Lower leg skin (tissue), 4 donors: Measurements from ENCODE around the gene MINDY4. TPM values are rescaled to one million over a fixed set of nuclear protein-coding genes. Genes with fewer than 3 reads are reported as not detected.

Source experiments
- DNase-seq, 2 donors: peaks; one replicate each; pipeline ENCODE4 v3.0.0-alpha.2; 2019; ENCODE audit warnings: low spot score in 2 of 2
- H3K4me3 ChIP-seq: fragments of 200-600 bp; sonication (generic); 2 replicates; pipeline ENCODE4 v1.5.1; 2017; ENCODE audit warnings: mild to moderate bottlenecking, low read depth; ENCODE audit not compliant: poor library complexity, severe bottlenecking
- CTCF ChIP-seq, 3 donors: fragments of 450-650 bp; IDR thresholded peaks; one replicate each; pipeline ENCODE4 v1.5.1; 2016; ENCODE audit warnings: antibody characterized with exemption in 3 of 3, mild to moderate bottlenecking in 3 of 3, moderate library complexity in 2 of 3
- POLR2A ChIP-seq, 2 donors: fragments of 450-650 bp; IDR thresholded peaks; one replicate each; pipeline ENCODE4 v1.6.1; 2016 to 2017; ENCODE audit warnings: antibody characterized with exemption in 2 of 2, mild to moderate bottlenecking in 1 of 2, moderate library complexity in 1 of 2
- WGBS, 2 donors: methylation state at CpG; one replicate each; pipeline ENCODE4 v1.1.5; 2018; 5-methylcytosine and 5-hydroxymethylcytosine counted together
- intact Hi-C: fragments of 100-400 bp; cut with DNase I; formaldehyde crosslinking; loops from one replicate; pipeline ENCODE4 v1.15.0; 2023; ENCODE audit warnings: low total_unique reads
- total RNA-seq, 4 donors: library from RNA; depleted of rRNA; stranded (reverse); fragments of >200 nt; gene quantifications; one replicate each; pipeline ENCODE4 v1.1.0, GENCODE V29; 2016

MINDY4 gene
- total RNA-seq, 4 donors from 2014 or later, result 4.0 to 4.7 (median 4.4) TPM

GRCh38 chr7:30751696-30752273 lies 19.4 kb upstream of the MINDY4 start, which contains the start of gene INMT:
Gene INMT, plus strand, starts transcription at chr7:30752135. Its CDS starts 16 bp downstream, at chr7:30752151.
- whole genome bisulfite sequencing, 2 donors, result 64 to 69% methylated on average over 6 of the region's 6 CpGs
- intact Hi-C loops, result no loop called here
- no peak for DNase-seq
- TF ChIP-seq POLR2A (IDR thresholded peaks at IDR 0.05) (no peak), CTCF (IDR thresholded peaks at IDR 0.05) (no peak)
- no peak within 1 kb of the TSS for H3K4me3 ChIP-seq

GRCh38 chr7:30752484-30752883 lies 18.7 kb upstream of the MINDY4 start:
- H3K4me3 ChIP-seq, result no peak overlapping the region
- TF ChIP-seq POLR2A (IDR thresholded peaks at IDR 0.05) (no peak), CTCF (IDR thresholded peaks at IDR 0.05) (no peak)
- intact Hi-C loops, result no loop called here
- WGBS, 2 donors, result 55 to 73% methylated on average over 2 to 6 of the region's 6 CpGs
- no peak for DNase-seq

- H3K4me3 ChIP-seq, result no peak overlapping the region
- DNase-seq, result no peak
- intact Hi-C loops, result no loop called here
- 15% methylated on average over 5 of the region's 5 CpGs for WGBS, 2 donors
- TF ChIP-seq CTCF (IDR thresholded peaks at IDR 0.05) (no peak), POLR2A (IDR thresholded peaks at IDR 0.05) (no peak)
These were observed 18.2 kb upstream of the MINDY4 start for GRCh38 chr7:30752979-30753378.

GRCh38 chr7:30754315-30754877 lies 16.8 kb upstream of the MINDY4 start:
- no peak for TF ChIP-seq CTCF (IDR thresholded peaks at IDR 0.05)
- TF ChIP-seq POLR2A (IDR thresholded peaks at IDR 0.05), result no peak
- intact Hi-C loops, result no loop called here
- no peak overlapping the region for H3K4me3 ChIP-seq
- DNase-seq, result no peak
- WGBS, 2 donors, result 93 to 95% methylated on average over 6 of the region's 6 CpGs

- TF ChIP-seq POLR2A (IDR thresholded peaks at IDR 0.05), result no peak
- TF ChIP-seq CTCF (IDR thresholded peaks at IDR 0.05), result no peak
- no peak overlapping the region for H3K4me3 ChIP-seq
- intact Hi-C loops, result no loop called here
- DNase-seq, result no peak
- 82 to 88% methylated on average over 21 to 22 of the region's 22 CpGs for WGBS, 2 donors
These were observed 15.6 kb upstream of the MINDY4 start for GRCh38 chr7:30755384-30756154.
